AG04449 (cell line): ENCODE results near the gene KIF19.

Source experiments
- CTCF ChIA-PET: fragments of 350-600 bp; formaldehyde crosslinking; extraction: SDS; loops from one replicate; lab custom pipeline; 2021; ENCODE audit warnings: antibody characterized with exemption; lab: Yijun Ruan, JAX
- POLR2A ChIA-PET: fragments of 400-600, 350-600 bp; formaldehyde crosslinking; extraction: SDS; loops from one replicate; lab custom pipeline; 2020; ENCODE audit warnings: antibody characterized with exemption, inconsistent platforms; lab: Yijun Ruan, JAX
- DNase-seq: peaks from one replicate; pipeline ENCODE4 v3.0.0-alpha.2; 2010; ENCODE audit warnings: low read depth, low spot score
- H3K4me3 ChIP-seq: 2 replicates; pipeline ENCODE4 v1.5.1; 2011; ENCODE audit warnings: low read depth, mild to moderate bottlenecking, control low read depth, low read length
- CTCF ChIP-seq: IDR thresholded peaks from one replicate; pipeline ENCODE4 v1.5.1; 2011; ENCODE audit warnings: mild to moderate bottlenecking, moderate library complexity, low read length, control low read depth, inconsistent platforms; ENCODE audit not compliant: insufficient read depth; ENCODE audit errors: missing control alignments

The KIF19 gene

GRCh38 chr17:74292495-74292894 is 33.5 kb upstream of the KIF19 start:
- no peak for DNase-seq
- no peak for TF ChIP-seq CTCF
- ChIA-PET POLR2A (no interaction called here), CTCF (interaction anchor here (1.6 kb wide), 1 partner anchor 76 kb away, joined by 4 read pairs; no protein-coding TSS in a partner anchor)
- H3K4me3 ChIP-seq = no peak overlapping the region

GRCh38 chr17:74295625-74296547 is 30.1 kb upstream of the KIF19 start:
- POLR2A ChIA-PET = no interaction called here
- no peak for DNase-seq
- no peak for TF ChIP-seq CTCF

GRCh38 chr17:74296548-74296936 is 29.5 kb upstream of the KIF19 start:
- no peak overlapping the region for H3K4me3 ChIP-seq
- POLR2A ChIA-PET = no interaction called here
- peak; percentile 63 for TF ChIP-seq CTCF
- CTCF ChIA-PET = interaction anchor here (0.8 to 3.8 kb wide), 9 partner anchors 9 to 161 kb away, joined by 3 to 14 read pairs (median 4); partner anchors contain the start of gene GPR142
- no peak for DNase-seq

More at GRCh38 chr17:74295625-74296547, 30.1 kb upstream of the KIF19 start:
- CTCF ChIA-PET = interaction anchor here (0.8 to 3.8 kb wide), 10 partner anchors 8 to 162 kb away, joined by 3 to 14 read pairs (median 4); partner anchors contain the start of genes GPR142 and TTYH2
- no peak overlapping the region for H3K4me3 ChIP-seq

- no peak overlapping the region for H3K4me3 ChIP-seq
- CTCF ChIA-PET = interaction anchor here (1.3 to 3.8 kb wide), 4 partner anchors 66 to 159 kb away, joined by 3 to 14 read pairs (median 6); partner anchors contain the start of gene GPR142
- no peak for TF ChIP-seq CTCF
- POLR2A ChIA-PET = interaction anchor here (1.0 kb wide), 1 partner anchor 9 kb away, joined by 3 read pairs; no protein-coding TSS in a partner anchor
- DNase-seq = no peak
Measured at GRCh38 chr17:74297941-74298340, 28.1 kb upstream of the KIF19 start.

- no peak for DNase-seq
- no peak for TF ChIP-seq CTCF
- POLR2A ChIA-PET = interaction anchor here (1.0 kb wide), 1 partner anchor 10 kb away, joined by 3 read pairs; no protein-coding TSS in a partner anchor
- CTCF ChIA-PET = interaction anchor here (0.9 to 3.8 kb wide), 4 partner anchors 11 to 159 kb away, joined by 3 to 14 read pairs (median 4); no protein-coding TSS in a partner anchor
- H3K4me3 ChIP-seq = no peak overlapping the region
Measured at GRCh38 chr17:74298778-74299177, 27.2 kb upstream of the KIF19 start.
